Measurements from ENCODE around the gene ACIN1. TPM values are rescaled to one million over a fixed set of nuclear protein-coding genes. Genes with fewer than 3 reads are reported as not detected.
A peak's percentile ranks its signal among the peaks of the same experiment; 100 is the strongest.

Gene ACIN1
- total RNA-seq, 1 experiment from 2014 or later = 69.7 TPM

- peak; percentile 89 for DNase-seq (ENCODE audit: low read depth, low spot score)
- in situ Hi-C loops (cut with HindIII; ENCODE audit: low pct_unique_long_range_greater_than_20kb, low sequenced_read_pairs) = no loop called here
Measured at GRCh38 chr14:23071244-23071920, 23.6 kb downstream of the ACIN1 start.

GRCh38 chr14:23070262-23071129 is 24.4 kb downstream of the ACIN1 start:
- DNase-seq (ENCODE audit: low read depth, low spot score) = no peak
- in situ Hi-C loops (cut with HindIII; ENCODE audit: low pct_unique_long_range_greater_than_20kb, low sequenced_read_pairs) = no loop called here

- in situ Hi-C loops (cut with HindIII; ENCODE audit: low pct_unique_long_range_greater_than_20kb, low sequenced_read_pairs) = no loop called here
Measured at GRCh38 chr14:23069413-23069806, 25.5 kb downstream of the ACIN1 start.

GRCh38 chr14:23068789-23069412 is 26.0 kb downstream of the ACIN1 start:
- peak; percentile 93 for DNase-seq (ENCODE audit: low read depth, low spot score)
- in situ Hi-C loops (cut with HindIII; ENCODE audit: low pct_unique_long_range_greater_than_20kb, low sequenced_read_pairs) = no loop called here

More at GRCh38 chr14:23069413-23069806, 25.5 kb downstream of the ACIN1 start:
- DNase-seq (ENCODE audit: low read depth, low spot score) = no peak

GRCh38 chr14:23067847-23068788 is 26.8 kb downstream of the ACIN1 start:
- DNase-seq (ENCODE audit: low read depth, low spot score) = peak; percentile 18
- in situ Hi-C loops (cut with HindIII; ENCODE audit: low pct_unique_long_range_greater_than_20kb, low sequenced_read_pairs) = no loop called here

- no peak for DNase-seq (ENCODE audit: low read depth, low spot score)
- in situ Hi-C loops (cut with HindIII; ENCODE audit: low pct_unique_long_range_greater_than_20kb, low sequenced_read_pairs) = no loop called here
Measured at GRCh38 chr14:23066855-23067744, 27.8 kb downstream of the ACIN1 start.

GRCh38 chr14:23066368-23066767 is 28.6 kb downstream of the ACIN1 start:
- DNase-seq (ENCODE audit: low read depth, low spot score) = no peak
- in situ Hi-C loops (cut with HindIII; ENCODE audit: low pct_unique_long_range_greater_than_20kb, low sequenced_read_pairs) = no loop called here

- in situ Hi-C loops (cut with HindIII; ENCODE audit: low pct_unique_long_range_greater_than_20kb, low sequenced_read_pairs) = no loop called here
- no peak for DNase-seq (ENCODE audit: low read depth, low spot score)
Measured at GRCh38 chr14:23063601-23064000, 31.3 kb downstream of the ACIN1 start.

GRCh38 chr14:23062002-23062401 is 32.9 kb downstream of the ACIN1 start:
- DNase-seq (ENCODE audit: low read depth, low spot score) = peak; percentile 51
- in situ Hi-C loops (cut with HindIII; ENCODE audit: low pct_unique_long_range_greater_than_20kb, low sequenced_read_pairs) = no loop called here

GRCh38 chr14:23060536-23061260 is 34.2 kb downstream of the ACIN1 start:
- DNase-seq (ENCODE audit: low read depth, low spot score) = no peak
- in situ Hi-C loops (cut with HindIII; ENCODE audit: low pct_unique_long_range_greater_than_20kb, low sequenced_read_pairs) = no loop called here

- DNase-seq (ENCODE audit: low read depth, low spot score) = peak; percentile 11
Measured at GRCh38 chr14:23058654-23059504, 36.1 kb downstream of the ACIN1 start.

GRCh38 chr14:23057757-23058653 is 36.9 kb downstream of the ACIN1 start:
- DNase-seq (ENCODE audit: low read depth, low spot score) = peak; percentile 82
- in situ Hi-C loops (cut with HindIII; ENCODE audit: low pct_unique_long_range_greater_than_20kb, low sequenced_read_pairs) = no loop called here

More at GRCh38 chr14:23058654-23059504, 36.1 kb downstream of the ACIN1 start:
- in situ Hi-C loops (cut with HindIII; ENCODE audit: low pct_unique_long_range_greater_than_20kb, low sequenced_read_pairs) = no loop called here

- in situ Hi-C loops (cut with HindIII; ENCODE audit: low pct_unique_long_range_greater_than_20kb, low sequenced_read_pairs) = no loop called here
- DNase-seq (ENCODE audit: low read depth, low spot score) = peak; percentile 51
Measured at GRCh38 chr14:23056956-23057756, 37.8 kb downstream of the ACIN1 start, which contains the start of gene CDH24. Gene CDH24 (minus strand): TSS chr14:23057520. CDS start chr14:23055733, 1,787 bp downstream.

Data from SK-MEL-5 (cell line).